ENCODE data around the gene THSD8.

The THSD8 gene

DNA sequence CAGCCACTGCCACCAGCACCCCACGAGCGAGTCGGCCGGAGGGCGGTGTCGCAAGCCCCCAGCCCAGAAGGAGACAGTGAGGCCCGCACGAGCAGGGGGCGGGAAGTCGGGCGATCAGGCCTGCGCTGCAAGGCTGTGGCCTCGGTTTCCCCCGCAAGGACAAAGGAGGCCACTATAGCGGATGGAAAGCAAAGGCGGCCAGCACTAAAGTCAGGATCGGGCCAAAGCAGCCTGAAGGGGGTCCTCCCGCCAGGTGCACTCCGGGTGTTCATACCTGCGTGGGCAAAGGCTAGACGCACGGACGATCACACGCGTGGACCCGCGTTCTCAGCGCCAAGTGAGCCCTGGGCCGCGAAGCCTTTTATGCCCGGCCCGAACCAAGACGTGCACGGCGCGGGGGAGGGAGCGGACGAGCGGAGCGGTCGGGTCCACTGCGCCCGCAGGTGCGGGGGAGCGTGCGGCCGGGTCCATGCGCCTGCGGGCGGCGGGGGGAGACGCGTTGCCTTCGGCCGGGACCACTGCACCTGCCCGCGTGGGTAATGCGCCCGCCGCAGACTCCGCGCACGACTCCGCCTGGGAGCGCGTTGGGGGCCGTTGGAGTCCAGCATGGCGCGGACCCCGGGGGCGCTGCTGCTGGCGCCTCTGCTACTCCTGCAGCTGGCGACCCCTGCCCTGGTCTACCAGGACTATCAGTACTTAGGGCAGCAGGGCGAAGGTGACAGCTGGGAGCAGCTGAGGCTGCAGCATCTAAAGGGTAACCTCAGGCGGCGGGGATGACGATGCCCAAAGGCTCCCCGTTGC lies at the start of gene THSD8, which contains the start of gene PRDX2:
Gene THSD8 (plus strand): TSS at position 604 of the 801 bp plus-strand sequence. CDS start 3 bp downstream, at position 607.
Gene PRDX2 (minus strand): TSS at position 335 of the 801 bp plus-strand sequence. CDS start 539 bp downstream, outside the sequence.
- Mint-ChIP-seq H3K27me3 (no peaks in the 10 kb centered on the region), H3K36me3 (no peaks in the 10 kb centered on the region), H3K9me3 (no peaks in the 10 kb centered on the region), H3K4me1 (peaks cover 27% of the 10 kb centered on the region), H3K27ac (peak within 1 kb of the TSS; percentile 83), H3K4me3 (peak within 1 kb of the TSS; percentile 83)
- ATAC-seq = peak; percentile 79

DNA sequence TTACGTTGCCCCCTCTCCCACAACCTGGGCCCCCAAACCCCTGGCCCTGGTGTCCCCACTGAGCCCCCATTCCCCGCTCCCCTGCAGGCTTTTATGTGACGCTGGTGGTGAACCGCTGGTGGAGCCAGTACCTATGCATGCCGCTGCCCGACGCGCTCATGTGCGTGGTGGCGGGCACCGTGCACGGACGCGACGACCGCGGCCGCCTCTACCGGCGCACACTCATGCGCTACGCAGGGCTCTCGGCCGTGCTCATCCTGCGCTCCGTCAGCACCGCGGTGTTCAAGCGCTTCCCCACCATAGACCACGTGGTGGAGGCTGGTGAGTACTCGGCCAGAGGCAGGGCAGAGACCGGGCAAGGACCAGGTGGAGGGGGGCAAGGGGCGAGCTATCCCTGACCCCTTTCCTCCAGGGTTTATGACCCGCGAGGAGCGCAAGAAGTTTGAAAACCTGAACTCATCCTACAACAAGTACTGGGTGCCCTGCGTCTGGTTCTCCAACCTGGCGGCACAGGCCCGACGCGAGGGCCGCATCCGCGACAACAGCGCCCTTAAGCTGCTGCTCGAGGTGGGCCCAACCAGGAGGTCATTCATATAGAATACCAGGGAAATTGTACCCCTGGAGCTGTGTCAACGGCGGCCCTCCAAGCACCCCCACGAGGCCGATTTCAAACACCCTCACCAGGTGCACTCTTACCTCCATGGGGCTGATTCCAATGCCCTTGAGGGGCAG lies 47.2 kb upstream of the THSD8 start:
- ATAC-seq = no peak
- no peak overlapping the region for H3K4me3 Mint-ChIP-seq
- no peaks in the 10 kb centered on the region for H3K36me3 Mint-ChIP-seq
- peaks cover 91% of the 10 kb centered on the region for H3K27me3 Mint-ChIP-seq
- peaks cover 5% of the 10 kb centered on the region for H3K4me1 Mint-ChIP-seq
- no peak overlapping the region for H3K27ac Mint-ChIP-seq
- H3K9me3 Mint-ChIP-seq = no peaks in the 10 kb centered on the region

DNA sequence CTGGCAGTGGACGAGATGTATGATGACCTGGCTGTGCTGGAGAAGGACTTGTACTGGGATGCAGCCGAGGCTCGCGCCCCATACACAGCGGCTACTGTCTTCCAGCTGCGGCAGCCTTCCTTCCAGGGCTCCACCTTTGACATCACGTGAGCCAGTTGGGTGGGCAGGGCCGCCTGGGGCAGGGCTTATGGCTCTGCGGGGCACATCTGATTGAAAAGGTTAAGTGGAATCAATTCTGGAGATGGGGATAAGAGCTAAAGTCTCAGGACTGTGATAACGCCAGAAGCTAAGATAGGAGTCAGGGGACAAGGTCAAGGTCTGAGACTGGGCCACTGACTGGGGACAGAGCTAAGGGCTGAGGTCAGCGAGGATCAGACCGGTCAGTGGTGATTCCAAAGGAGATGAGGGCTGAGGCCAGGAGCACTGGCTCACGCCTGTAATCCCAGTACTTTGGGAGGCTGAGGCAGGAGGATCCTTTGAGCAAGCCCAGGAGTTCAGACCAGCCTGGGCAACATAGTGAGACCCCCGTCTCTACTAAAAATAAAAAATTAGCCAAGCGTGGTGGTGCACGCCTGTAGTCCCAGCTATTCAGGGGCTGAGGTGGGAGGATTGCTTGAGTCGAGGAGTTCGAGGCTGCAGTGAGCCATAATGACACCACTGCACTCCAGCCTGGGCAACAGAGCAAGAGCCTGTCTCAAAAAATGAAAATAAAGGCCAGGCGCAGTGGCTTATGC lies 45.6 kb upstream of the THSD8 start:
- Mint-ChIP-seq H3K4me1 (no peaks in the 10 kb centered on the region), H3K4me3 (no peak overlapping the region), H3K9me3 (no peaks in the 10 kb centered on the region), H3K27me3 (peaks cover 76% of the 10 kb centered on the region), H3K36me3 (no peaks in the 10 kb centered on the region), H3K27ac (no peak overlapping the region)
- ATAC-seq = no peak

DNA sequence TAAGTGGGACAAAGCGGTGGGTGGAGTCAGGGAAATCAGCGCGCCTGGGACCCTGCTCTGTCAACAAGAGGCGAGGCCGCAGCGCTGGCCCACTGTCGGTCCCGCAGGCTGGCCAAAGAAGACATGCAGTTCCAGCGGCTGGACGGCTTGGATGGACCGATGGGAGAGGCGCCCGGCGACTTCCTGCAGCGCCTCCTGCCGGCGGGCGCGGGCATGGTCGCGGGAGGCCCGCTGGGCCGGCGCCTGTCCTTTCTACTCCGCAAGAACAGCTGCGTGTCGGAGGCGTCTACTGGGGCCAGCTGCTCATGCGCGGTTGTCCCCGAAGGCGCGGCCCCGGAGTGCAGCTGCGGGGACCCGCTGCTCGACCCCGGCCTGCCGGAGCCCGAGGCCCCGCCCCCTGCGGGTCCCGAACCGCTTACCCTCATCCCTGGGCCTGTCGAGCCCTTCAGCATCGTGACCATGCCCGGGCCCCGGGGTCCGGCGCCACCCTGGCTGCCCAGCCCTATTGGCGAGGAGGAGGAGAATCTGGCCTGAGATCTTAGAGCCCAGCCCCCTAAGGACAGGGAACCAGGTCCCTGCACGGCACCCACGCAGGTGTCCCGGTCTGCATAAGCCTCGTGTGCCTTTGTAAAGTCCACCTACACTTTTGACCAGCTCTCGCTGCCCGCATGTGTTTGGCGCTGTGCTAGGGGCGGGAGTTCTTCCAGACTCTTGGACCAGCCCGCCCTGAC lies 44.2 kb upstream of the THSD8 start:
- Mint-ChIP-seq H3K4me3 (peak overlapping the region; percentile 15), H3K9me3 (no peaks in the 10 kb centered on the region), H3K4me1 (no peaks in the 10 kb centered on the region), H3K27ac (no peak overlapping the region), H3K36me3 (no peaks in the 10 kb centered on the region), H3K27me3 (peaks cover 63% of the 10 kb centered on the region)
- ATAC-seq = peak; percentile 75

DNA sequence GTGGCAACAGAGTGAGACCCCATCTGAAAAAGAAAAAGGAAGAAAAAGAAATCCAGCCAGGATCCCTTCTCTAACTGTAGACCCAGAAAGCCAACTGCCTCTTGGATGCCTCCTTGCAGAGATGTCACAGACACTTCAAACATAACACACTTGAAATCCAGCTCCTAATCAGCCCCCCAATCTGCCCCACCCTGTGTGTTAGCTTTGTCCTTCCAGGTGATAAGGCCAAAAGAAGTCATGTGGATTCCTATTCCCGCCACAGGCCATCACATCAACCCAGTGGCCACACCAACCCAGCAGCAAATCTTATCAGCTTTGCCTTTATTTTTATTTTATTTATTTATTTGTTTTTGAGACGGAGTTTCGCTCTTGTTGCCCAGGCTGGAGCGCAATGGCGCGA lies 42.2 kb upstream of the THSD8 start:
- H3K27ac Mint-ChIP-seq = no peak overlapping the region
- H3K36me3 Mint-ChIP-seq = peaks cover 6% of the 10 kb centered on the region
- H3K4me3 Mint-ChIP-seq = no peak overlapping the region
- ATAC-seq = no peak
- no peaks in the 10 kb centered on the region for H3K4me1 Mint-ChIP-seq
- H3K9me3 Mint-ChIP-seq = no peaks in the 10 kb centered on the region
- peaks cover 43% of the 10 kb centered on the region for H3K27me3 Mint-ChIP-seq

DNA sequence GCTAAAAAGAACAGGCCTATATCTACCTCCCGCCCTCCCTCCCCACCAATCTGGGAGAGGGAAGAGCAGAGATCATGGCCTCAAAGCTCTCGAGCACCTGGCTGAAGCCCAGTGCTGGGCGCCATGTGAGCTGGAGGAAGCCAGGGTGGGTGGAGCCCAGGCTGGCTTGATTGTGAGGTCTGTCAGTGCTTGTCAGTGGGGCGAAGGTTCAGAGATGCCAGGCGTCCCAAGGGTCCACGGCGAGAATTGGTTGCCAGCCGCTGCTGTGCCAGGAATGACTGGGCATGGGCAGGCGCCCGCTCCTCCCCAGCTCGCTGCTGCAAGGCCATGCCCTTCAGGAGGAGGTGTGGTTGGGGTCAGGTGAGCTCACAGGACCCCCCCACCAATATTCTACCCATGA lies 38.8 kb upstream of the THSD8 start:
- Mint-ChIP-seq H3K36me3 (peaks cover 13% of the 10 kb centered on the region), H3K4me1 (peaks cover 7% of the 10 kb centered on the region), H3K4me3 (no peak overlapping the region), H3K9me3 (no peaks in the 10 kb centered on the region), H3K27me3 (peaks cover 11% of the 10 kb centered on the region), H3K27ac (no peak overlapping the region)
- ATAC-seq = no peak

DNA sequence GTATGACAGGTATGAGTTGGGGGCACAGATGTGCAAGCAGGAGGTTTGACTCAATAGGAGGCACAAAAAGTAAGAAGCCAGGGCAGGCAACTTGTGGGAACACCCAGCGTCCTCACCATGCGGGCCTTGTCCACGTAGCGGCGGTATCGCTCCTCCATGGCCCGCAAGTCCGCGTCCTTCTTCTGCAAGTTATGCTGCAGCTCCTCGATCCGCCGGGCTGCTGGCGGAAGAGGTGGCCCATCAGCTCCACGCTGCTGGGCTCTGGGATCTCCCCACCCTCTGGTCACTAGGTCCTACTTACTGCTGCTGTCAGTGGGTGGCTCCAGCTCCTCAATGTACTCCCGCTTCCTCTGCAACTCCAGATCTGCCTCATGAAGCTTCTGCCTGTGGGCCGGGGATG lies 37.2 kb upstream of the THSD8 start:
- Mint-ChIP-seq H3K27me3 (no peaks in the 10 kb centered on the region), H3K9me3 (no peaks in the 10 kb centered on the region), H3K27ac (no peak overlapping the region), H3K4me1 (peaks cover 13% of the 10 kb centered on the region), H3K4me3 (no peak overlapping the region), H3K36me3 (peaks cover 13% of the 10 kb centered on the region)
- ATAC-seq = no peak

DNA sequence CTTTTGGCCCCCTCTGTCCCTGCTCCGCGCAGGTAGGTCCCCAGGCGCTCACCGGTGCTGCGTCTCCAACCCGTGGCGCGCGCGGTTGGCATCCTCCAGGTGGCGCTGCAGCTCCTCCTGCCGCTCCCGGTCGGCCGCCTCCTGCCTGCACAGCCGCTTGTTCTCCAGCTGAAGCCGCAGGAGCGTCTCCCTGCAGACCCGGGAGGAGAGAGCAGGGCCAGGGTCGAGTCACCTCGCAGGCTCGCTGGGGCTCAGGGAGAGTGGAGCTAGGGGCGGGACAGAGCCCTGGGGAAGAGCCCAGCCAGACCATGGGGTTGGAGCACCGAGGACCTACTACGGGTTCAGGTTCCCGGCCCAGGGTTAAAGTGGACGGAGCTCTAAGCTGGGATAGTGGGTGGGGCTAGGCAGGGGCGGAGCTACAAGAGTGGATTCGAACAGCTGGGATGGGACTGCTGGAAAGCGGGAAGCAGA lies 35.8 kb upstream of the THSD8 start:
- Mint-ChIP-seq H3K9me3 (no peaks in the 10 kb centered on the region), H3K27me3 (no peaks in the 10 kb centered on the region), H3K36me3 (peaks cover 13% of the 10 kb centered on the region), H3K27ac (no peak overlapping the region), H3K4me3 (peak overlapping the region; percentile 62), H3K4me1 (peaks cover 21% of the 10 kb centered on the region)
- peak; percentile 83 for ATAC-seq

DNA sequence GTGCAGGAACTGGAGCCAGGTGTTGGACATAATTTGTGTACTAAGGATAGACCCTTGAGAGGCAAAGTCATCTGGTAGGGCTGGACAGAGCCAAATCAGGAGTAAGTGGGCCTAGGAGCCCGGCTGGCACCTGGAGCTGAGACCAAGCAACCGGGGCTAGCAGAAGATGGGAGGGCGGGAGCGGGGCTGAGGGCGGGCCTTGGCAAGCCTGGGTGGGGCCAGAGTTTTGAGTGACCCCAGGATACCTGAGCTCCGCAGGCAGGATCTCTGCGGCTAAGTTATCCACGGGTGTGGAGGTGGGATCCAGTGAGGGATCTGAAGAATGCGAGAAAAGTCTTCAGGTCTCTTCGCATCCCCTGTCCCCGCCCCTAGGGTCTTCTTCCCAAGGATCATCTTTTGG lies 34.7 kb upstream of the THSD8 start:
- ATAC-seq = no peak
- H3K9me3 Mint-ChIP-seq = no peaks in the 10 kb centered on the region
- peaks cover 21% of the 10 kb centered on the region for H3K4me1 Mint-ChIP-seq
- H3K4me3 Mint-ChIP-seq = no peak overlapping the region
- H3K36me3 Mint-ChIP-seq = peaks cover 13% of the 10 kb centered on the region
- H3K27ac Mint-ChIP-seq = no peak overlapping the region
- no peaks in the 10 kb centered on the region for H3K27me3 Mint-ChIP-seq

DNA sequence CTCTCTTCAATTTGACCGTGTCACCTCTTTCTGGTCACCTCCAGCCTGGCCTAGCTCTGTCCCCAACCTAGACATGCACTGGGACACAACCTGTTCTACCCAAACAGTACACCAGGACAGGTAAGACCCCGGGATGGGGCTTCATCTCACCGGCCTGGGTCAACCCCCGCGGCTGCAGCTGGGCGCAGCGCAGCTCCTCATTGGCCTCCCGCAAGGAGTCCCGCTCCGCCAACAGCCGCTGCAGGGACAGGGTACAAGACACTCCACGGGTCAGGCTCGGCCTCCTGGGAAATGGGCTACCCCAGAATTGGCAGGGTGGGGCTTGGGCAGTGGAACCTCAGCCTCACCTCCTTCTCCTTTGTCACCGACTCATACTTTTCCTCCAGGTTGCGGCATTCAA lies 34.2 kb upstream of the THSD8 start:
- no peak overlapping the region for H3K4me3 Mint-ChIP-seq

DNA sequence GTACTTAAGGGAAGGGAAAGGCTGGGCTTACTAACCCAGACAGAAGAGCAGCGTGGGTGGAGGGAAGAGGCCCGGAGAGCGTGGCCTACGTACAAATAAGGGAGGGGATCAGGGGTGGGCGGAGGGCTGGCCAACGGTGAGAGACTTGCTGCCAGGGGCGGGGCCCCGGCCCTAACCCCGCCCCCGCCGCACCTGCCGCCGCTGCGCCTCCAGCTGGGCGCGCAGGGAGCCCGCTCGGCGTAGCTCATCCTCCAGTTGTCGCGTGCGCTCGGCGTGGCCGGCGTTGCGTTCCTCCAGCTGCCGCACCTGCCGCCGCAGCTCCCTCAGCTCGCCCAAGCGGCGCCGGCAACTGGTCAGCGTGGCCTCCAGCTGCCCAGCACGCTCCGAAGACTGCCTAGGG lies 32.2 kb upstream of the THSD8 start:
- H3K4me3 Mint-ChIP-seq = peak overlapping the region; percentile 59
- peaks cover 27% of the 10 kb centered on the region for H3K4me1 Mint-ChIP-seq
- no peaks in the 10 kb centered on the region for H3K27me3 Mint-ChIP-seq
- no peak overlapping the region for H3K27ac Mint-ChIP-seq
- peaks cover 6% of the 10 kb centered on the region for H3K36me3 Mint-ChIP-seq
- peak; percentile 86 for ATAC-seq
- H3K9me3 Mint-ChIP-seq = no peaks in the 10 kb centered on the region

More for the DNA sequence above, 34.2 kb upstream of the THSD8 start:
- H3K27ac Mint-ChIP-seq = no peak overlapping the region
- H3K9me3 Mint-ChIP-seq = no peaks in the 10 kb centered on the region
- H3K36me3 Mint-ChIP-seq = peaks cover 13% of the 10 kb centered on the region
- no peak for ATAC-seq
- H3K4me1 Mint-ChIP-seq = peaks cover 21% of the 10 kb centered on the region
- no peaks in the 10 kb centered on the region for H3K27me3 Mint-ChIP-seq

DNA sequence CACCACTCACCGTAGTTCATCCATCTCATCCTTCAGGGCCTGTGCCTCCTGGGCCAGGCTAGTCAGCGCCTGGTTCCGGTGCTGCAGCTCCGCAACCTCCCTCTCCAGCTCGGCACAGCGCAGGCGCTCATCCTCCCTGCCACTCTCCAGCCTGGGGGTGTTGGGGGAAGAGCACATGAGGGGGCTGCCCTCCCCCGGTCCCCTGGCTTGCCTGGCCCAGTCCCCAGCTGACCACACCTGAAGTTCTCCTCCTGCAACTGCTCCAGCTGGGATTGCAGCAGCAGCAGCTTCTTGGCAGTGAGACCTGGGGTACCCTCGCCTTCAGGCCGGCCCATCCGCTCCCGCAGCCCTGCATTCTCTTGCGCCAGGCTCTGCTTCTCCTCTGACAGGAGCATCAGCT lies 30.9 kb upstream of the THSD8 start:
- Mint-ChIP-seq H3K27ac (no peak overlapping the region), H3K36me3 (no peaks in the 10 kb centered on the region), H3K9me3 (no peaks in the 10 kb centered on the region), H3K27me3 (no peaks in the 10 kb centered on the region), H3K4me3 (no peak overlapping the region), H3K4me1 (peaks cover 25% of the 10 kb centered on the region)
- no peak for ATAC-seq

DNA sequence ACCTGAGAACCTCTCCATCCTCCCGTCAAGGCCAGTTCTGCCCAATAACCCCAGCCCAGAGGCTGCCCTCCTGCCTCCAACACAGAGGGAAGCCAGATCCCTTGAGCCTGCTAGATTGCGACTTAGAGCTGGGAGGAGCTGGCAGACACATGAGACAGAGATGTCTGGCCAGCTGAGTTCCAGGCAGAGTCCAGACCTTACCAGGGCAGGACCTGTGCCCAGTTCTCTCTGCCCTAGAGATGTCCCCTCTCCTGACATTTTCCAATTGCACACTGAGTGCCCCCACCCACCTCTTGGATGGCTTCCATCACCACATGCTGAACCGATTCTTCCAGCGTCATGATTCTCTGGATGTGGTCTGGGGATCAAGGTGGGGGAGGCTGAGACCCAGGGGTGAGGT lies 29.5 kb upstream of the THSD8 start:
- Mint-ChIP-seq H3K27ac (no peak overlapping the region), H3K27me3 (no peaks in the 10 kb centered on the region), H3K4me1 (peaks cover 22% of the 10 kb centered on the region), H3K4me3 (no peak overlapping the region), H3K36me3 (no peaks in the 10 kb centered on the region), H3K9me3 (no peaks in the 10 kb centered on the region)
- ATAC-seq = no peak

DNA sequence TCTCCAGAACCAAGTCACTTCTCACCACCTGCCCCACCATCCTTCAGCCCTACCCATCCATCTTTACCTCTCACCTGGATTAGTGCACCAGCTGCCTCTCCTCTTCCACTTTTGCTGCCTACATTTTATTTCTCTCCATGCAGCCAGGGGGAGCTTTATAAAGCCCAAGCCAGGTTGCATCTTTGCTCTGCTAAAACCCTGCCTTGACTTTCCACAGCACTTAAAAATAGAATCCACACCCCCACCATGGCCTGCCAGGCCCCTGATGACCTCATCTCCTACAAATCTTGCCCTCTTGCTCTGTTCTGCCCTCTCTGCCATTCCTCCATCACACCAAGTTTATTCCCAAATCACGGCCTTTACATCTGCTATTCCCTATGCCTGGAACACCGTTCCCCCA lies 28.3 kb upstream of the THSD8 start:
- Mint-ChIP-seq H3K9me3 (no peaks in the 10 kb centered on the region), H3K27me3 (no peaks in the 10 kb centered on the region), H3K4me3 (no peak overlapping the region)

More for the DNA sequence above, 28.3 kb upstream of the THSD8 start:
- no peak for ATAC-seq
- H3K27ac Mint-ChIP-seq = no peak overlapping the region
- H3K4me1 Mint-ChIP-seq = peaks cover 35% of the 10 kb centered on the region
- no peaks in the 10 kb centered on the region for H3K36me3 Mint-ChIP-seq

Data from stimulated activated memory B cell treated with anti-CD40 and anti-IgM and Interleukin-4, amounts not matched to agents 10 μg/mL and 1 μg/mL and 100 μg/mL, for 72 hours (primary cell).